CD4-positive, alpha-beta T cell treated with Interferon gamma for 1 hour (primary cell): ENCODE measurements around the gene SIVA1.
A peak's percentile ranks its signal among the peaks of the same experiment; 100 is the strongest.

Source experiments
- DNase-seq: peaks from one replicate; pipeline ENCODE4 v3.0.0-alpha.2; 2020

SIVA1 gene

DNA sequence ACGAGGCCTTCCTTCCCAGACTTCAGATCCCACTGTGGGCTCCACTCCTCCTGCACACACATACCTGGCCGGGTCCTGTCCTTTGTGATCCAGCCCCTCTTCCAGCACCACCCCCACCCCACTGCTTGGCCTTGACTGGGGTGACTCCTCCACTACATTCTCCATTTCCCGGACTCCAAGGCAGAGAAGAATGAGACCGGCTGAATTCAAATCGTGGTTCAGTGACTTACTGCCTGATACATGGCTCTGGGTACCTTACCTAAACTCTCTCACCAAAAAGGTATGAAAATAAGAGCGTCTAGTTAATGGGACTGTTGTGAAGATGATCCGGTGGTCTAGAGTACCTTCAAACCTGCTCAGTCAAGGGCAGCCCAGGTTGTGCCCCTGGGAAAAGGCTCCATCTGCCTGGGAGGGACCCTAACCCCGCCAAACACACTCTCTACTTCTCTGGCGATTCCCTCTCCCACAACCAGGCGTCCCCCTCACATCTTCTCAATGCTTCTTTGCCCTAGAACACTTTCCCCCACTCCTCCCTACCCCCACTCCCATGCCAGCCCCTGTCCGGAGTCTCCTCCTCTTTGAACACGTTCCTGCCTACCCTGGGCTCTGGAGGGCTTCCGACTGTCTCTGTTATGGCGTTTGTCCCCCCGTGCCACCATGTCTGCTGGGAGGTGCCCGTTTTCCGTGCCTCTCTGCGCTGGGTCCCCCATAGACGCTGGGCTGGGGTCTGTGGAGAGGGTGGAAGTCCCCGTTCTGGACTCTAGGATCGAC is 46.5 kb downstream of the SIVA1 start:
- no peak for DNase-seq

DNA sequence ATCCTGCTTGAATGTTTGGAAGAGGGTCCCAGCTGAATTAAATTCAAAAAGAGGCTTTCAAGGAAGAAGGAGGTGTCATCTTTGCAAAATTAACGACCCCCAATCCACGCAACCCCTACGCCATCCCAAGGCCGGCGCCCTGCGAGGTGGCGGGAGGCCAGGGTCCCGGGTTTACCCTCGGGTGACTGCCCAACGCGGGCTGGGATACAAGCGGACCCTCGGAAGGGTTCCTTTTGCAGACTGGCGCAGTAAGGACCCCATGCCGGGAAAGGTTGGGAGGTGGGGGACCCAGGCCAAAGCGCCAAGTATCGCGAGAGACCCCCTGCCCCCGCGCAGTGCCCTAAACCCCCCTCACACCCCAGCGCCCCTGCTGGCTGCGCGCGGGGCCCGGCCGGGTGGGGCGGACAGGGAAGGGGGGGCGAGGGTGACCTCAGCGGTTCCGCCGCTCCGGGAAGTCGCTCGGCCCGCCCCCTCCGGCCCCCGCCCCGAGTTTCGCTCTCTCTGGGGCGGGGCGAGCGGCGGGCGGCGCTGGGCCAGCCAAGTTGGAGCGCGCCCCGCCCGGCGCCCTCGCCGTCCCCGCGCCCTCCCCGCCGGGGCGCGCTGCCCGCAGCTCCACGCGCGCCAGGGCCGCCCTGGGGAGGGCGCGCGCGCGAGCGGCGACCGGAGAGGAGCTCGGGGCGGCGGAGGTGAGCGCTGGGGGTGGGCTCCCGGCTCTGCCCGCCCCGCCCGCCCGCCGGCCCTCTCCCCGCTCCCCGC is 47.2 kb downstream of the SIVA1 start:
- DNase-seq = peak; percentile 88

DNA sequence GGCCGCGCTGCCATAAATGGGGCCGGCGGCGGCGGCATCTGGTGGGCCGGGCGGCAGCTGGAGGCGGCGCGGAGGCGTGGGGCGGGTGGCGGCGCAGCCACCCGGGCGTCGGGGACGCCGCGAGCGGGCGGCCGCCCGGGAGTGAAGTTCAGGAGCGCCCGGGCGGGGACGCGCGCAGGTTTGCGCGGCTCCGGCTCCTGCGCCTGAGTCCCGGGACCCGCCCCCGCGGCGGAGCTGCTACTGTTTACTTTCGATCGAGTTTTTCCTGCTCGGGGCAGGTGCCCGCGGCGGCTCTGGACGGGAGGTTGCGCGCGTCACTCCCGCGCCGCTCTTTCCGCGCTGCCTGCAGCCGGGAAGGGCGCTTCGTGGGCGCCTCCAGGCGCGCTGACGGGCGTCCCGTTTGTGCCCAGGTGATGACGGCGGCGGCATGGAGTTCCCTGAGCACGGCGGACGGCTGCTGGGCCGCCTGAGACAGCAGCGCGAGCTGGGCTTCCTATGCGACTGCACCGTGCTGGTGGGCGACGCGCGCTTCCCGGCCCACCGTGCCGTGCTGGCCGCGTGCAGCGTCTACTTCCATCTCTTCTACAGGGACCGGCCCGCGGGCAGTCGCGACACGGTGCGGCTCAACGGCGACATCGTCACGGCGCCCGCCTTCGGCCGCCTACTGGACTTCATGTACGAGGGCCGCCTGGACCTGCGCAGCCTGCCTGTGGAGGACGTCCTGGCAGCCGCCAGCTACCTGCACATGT is 48.0 kb downstream of the SIVA1 start, which contains the start of gene ZBTB42:
ZBTB42 (plus strand) TSS at position 331 of the 749 bp plus-strand sequence; CDS start at position 428, 97 bp downstream.
- DNase-seq = peak; percentile 66

DNA sequence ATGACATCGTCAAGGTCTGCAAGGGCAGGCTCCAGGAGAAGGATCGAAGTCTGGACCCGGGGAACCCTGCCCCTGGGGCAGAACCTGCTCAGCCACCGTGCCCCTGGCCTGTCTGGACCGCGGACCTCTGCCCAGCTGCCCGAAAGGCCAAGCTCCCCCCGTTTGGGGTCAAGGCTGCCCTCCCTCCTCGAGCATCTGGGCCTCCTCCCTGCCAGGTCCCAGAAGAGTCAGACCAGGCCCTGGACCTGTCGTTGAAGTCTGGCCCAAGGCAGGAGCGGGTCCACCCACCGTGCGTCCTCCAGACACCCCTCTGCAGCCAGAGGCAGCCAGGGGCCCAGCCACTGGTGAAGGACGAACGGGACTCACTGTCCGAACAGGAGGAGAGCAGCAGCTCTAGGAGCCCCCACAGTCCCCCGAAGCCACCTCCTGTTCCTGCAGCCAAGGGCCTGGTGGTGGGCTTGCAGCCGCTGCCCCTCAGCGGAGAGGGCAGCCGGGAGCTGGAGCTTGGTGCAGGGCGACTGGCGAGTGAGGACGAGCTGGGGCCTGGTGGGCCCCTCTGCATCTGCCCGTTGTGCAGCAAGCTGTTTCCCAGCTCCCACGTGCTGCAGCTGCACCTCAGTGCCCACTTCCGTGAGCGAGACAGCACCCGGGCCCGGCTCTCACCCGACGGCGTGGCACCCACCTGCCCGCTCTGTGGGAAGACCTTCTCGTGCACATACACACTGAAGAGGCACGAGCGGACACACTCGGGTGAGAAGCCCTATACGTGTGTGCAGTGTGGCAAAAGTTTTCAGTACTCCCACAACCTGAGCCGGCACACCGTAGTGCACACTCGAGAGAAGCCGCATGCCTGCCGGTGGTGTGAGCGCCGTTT is 48.8 kb downstream of the SIVA1 start:
- DNase-seq = no peak

DNA sequence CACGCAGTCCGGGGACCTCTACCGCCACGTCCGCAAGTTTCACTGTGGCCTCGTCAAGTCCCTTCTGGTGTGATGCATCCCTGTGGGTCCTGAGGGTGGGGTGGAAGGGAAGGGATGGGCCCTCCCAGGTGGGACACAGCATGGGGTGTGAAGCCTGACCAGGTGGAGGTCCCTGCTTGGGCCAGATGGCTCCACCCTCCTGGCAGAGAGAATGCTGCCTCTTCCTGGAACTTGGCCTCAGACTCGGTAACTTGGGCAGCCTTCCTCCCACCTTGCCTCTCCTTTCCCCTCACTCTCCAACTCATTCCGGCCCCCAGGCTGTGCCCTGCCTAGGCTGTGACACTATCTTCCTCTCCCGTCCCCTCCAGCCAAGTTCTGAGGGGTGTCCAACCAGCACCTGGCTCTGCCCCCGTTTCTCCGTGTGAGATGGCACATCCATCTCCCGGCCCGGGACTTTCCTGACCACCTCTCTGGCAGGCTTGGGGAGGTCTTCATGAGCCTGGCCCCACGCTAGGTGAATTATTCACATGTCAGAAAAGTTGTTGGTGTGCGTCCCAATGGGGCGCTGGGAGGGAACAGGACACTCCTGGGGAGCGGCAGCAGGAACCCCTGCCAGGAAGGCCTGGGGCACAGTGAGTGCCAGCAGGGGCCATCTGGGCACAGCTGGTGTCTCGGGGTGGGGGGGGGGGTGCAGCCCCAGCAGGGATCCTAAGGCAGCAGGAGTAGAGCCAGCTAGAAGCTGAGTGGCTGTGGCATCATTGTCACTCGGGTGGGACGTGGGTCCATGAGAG is 49.6 kb downstream of the SIVA1 start:
- no peak for DNase-seq

DNA sequence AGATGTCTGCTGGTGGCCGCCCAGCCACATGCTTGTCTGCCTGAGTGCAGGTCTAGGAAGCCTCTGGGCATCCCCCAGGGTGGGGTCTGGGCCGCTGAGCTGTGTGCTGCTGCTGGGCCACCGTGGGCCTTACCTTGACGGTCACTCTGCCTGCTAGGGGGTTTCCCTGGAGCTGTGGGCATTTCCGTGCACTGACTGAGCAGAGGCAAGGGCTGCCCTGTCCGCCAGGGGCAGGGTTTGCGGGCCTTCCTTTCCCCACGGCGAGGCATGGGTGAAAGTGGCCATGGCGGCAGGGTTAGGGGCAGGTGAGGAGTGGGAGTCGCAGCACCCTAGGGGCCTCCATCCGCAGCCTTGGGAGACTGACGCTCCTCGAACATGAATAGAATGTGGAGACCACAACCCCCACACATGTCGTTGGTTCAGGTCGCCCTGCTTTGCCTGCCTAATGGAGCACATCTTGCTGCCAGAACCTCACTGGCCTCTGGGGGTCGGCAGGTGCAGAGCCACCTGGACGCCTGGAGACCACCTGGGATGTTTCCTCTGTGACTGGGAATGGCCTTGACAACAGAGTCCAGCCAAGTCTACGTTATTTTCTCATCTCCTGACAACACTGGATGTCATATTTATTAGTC is 50.4 kb downstream of the SIVA1 start:
- DNase-seq = no peak

DNA sequence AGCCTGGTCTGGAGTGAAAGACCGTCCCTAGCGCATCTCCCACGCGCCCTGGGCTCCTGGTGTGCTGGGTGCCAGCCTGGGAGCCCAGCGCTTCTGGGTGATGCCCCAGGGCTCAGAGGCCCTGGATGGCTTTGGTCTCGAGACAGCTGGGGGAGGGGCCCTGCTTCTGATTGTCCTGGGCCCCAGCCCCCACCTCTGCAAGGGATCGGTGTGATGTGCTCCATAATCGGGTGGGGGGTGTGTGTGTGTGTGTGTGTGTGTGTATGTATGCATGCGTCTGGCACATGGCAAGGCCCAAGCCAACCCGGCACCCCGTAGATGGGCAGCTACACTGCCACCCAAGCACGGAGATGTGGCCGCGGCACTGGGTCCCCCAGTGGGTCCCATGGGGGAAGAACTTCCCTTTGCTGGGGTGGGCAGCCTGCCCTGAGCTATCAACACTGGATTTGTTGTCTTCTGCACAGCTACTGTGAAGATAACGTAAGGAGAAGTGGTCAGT is 51.0 kb downstream of the SIVA1 start:
- no peak for DNase-seq

DNA sequence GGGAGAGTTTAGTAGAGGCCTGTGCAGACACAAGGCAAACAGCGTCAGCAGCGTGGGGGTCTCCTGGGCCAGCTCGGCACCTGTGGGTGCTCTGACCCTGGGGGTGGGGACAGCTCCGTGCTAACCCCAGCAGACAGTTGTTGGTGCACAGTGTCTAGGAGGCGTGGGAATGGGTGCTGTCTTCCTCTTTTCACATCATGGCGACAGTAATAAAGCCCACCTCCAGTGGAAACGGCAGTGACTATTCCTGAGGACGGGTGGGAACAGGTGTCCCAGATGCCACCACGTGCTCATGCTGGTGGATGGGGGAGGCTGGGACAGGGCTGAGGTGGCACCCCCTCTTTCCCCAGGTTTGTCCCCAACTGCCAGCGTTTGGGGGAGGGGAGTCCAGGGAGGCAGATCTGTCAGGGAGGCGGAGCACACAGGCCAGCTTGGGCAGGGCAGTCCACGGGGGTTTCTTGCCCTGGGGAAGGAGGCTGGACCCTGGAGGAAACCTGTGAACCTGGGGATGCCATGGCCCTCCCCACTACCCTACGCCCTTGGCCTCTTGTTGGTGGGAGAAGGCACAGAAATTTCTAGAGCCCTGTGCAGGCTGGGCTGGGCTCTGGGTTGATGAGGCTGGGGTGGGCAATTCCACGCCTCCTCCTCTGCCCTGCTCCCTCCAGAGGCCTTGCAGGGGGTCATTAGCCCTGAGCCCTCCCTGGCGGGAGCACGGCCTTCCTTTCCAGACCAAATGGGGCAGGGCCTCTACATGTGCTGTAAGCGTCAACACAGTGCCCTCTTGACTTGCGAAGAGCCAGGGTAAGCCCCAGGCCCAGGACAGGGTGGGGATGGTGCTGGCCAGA is 51.8 kb downstream of the SIVA1 start:
- DNase-seq = no peak

DNA sequence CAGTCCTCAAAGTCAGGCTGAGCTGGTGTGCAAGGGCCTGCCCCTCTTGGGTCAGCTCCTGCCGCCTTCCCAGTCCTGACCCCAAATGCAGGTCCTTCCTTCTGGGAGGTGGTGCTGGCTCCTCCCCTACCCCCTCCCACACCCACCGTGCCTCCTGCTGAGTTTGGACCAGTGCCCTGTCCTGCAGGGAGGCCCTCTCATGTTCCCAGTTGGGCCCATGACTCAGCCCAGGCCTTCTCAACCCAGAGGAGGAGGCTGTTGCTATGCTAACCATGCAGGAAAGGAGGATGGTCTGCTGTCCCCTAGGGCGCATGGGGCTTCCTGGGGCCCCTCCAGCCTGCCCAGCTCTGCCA is 52.4 kb downstream of the SIVA1 start:
- DNase-seq = no peak

DNA sequence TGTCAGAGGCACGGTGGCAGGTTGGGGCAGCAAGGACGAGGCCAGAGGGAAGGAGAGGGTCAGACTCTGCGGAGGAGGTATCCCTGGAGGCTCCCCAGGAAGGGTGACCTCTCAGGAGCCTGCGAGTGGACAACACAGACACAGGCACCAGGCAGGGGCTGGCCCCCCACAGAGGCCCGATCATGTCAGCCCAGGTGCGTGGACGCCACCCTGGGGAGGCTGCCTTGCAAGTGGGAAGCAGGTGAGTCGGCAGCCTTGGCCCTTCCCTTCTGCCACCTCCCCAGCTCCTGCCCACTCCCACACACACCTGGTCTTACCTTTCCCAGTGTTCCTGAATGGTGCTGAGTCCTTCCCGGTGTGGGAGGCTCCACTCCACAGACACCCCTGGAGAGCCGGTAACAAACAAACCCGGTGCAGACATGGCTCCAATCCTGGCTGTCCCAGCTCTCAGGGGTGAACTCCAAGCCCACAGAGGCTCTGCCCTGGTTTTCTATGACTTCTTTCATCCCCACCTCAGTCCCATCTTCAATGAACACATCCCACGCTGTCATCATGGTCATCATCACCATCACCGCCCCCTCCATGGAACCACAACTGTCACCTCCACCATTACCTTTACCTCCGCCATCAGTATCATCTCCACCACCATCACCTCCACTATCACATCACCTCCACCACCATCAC is 53.1 kb downstream of the SIVA1 start:
- DNase-seq = no peak

DNA sequence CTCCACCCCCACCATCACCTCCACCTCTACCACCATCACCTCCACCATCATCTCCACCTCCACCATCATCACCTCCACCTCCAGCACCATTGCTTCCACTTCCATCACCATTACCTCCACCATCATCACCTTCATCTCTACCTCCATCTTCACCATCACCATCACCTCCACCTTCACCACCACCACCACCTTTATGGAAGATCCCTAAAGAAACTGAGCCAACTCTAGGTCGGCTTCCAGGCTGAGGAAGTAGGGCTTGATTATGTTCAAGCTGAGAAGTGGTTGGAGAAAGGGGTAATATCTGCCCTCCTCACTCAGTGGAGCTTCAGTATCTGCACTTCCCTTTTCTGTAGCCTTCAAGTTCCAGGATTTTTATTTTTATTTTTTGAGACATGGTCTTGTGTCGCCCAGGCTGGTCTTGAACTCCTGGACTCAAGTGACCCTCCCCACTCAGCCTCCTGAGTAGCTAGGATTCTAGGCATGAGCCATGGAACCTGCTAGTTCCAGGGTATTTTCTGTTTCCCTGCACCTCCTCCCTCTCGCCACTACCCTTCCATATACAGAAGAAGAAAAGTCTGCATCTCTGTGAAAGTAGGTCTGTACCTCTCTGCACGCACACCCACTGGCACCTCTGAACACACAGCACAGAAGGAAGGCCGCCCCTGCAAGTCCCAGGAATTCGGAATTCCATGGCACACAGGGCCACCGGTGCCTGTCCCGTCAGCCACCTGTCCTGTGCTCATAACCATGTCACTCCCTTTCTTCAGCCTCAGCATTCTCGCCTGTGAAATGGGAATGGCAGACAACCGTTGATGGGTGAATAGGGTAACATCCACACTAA is 53.9 kb downstream of the SIVA1 start:
- no peak for DNase-seq

DNA sequence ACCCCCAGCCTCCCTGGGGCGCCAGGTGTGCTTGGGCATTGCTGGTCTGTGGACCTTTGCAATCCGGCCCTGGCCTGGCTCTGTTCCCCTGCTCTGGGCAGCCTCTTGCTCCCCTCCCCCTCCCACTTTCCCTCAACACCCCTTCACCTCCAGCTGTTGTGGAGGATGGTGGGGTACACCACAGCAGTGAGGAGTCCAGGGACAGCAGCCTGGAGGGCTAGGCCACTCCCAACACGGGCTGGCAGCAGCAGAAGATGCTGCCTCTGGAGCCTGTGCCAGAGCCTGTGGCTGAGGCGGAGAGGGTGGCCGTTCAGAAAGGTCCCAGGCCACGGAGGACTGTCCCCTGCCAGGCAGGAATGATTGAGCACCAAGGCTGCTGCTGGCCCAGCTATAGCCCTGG is 55.5 kb downstream of the SIVA1 start:
- DNase-seq = no peak
